HG03103 (cell line): Measurements from ENCODE around the gene RASIP1.

ENCODE experiments used
- ATAC-seq: cut with Tn5 transposase; IDR thresholded peaks from one replicate; pipeline ENCODE4 v1.9.1; 2021; ENCODE audit warnings: low read depth; ENCODE audit not compliant: unreplicated experiment

The RASIP1 gene

DNA sequence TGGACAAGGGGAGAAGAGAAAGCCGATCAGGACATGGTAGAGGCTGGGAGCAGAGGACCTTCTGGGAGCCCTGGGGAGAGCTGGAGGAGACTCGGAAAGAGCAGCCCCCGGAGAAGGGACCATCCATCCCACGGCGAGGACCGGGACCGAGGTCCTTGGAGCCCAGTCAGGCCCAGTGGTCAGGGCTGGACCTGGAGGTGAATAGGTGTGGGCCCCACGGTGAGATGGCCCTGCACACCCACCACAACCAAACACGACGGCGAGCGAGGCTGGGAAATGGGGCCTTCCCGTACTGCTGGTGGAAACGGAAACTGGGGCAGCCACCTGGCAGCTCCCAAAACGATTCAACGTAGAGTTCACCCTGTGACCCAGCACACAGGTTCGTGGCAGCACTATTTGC is 63.9 kb downstream of the RASIP1 start:
- no peak for ATAC-seq

DNA sequence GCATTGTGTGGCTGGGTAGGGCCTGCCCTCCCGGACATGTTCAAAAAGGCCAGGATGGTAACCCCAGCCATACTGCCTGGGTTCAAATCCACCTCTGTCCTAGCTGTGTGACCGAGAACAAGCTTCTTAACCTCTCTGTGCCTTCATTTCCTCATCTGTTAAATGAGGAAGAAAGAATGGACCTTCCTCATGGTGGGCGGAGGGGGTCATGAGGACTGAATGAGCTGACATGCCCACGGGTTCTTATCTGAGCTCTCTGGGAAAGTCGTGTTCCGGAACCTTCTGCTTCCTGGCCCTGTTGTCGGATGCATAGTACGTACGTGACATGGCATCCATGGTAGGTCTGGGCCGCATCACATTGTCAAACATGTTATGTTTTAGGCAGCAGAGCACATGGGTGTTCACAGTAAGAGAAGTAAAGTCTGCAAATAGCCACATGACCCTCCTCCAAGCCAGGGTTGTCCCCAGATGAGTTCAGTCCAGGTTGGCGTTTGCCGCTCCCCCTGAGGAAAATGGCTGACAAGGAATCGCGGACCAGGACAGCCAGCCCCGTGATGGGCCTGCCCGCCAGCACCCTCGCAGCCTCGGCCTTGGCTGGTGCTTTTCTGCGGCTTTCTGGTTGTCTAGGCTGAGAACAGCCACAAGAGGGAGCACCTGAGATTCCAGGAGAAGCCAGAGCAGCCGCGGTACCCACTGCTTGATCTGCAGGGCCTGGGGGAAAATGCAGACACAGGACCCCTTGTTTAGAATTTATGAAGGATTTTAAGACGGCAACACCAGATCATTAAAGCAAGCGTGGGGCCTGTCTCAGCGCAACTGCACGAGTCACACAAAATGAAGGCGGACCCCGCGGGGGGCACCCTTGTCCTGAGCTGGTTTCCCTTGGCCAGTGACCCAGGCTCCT is 65.2 kb downstream of the RASIP1 start:
- ATAC-seq, result no peak

DNA sequence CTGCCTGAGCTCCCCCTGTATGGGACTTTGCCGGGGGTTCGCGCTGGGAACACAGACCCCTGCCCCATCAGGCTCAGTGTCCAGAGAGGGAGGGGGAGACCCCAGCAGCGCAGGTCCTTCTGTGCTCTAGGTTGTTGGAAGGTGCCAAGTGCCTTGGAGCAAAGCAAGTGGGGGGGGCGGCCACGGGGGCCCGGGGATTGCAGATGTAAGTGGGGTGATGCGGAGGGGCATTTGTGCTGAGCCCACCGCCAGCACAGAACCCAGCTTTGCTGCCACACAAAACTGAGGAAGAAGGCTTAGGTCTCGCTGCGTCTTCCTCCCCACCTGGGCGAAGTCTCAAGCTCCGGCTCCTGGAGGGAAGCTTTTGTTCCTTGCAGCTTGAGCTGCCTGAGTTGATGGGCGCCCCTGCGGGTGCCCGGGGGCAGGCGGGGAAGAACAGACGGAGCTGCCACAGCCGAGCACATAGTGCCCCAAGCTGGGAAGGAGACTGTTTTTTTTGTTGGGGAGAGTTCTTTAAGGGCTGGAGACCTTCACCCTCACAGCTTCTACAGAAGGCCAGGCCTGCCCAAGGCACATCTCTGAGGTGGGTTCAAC is 66.1 kb downstream of the RASIP1 start:
- no peak for ATAC-seq

DNA sequence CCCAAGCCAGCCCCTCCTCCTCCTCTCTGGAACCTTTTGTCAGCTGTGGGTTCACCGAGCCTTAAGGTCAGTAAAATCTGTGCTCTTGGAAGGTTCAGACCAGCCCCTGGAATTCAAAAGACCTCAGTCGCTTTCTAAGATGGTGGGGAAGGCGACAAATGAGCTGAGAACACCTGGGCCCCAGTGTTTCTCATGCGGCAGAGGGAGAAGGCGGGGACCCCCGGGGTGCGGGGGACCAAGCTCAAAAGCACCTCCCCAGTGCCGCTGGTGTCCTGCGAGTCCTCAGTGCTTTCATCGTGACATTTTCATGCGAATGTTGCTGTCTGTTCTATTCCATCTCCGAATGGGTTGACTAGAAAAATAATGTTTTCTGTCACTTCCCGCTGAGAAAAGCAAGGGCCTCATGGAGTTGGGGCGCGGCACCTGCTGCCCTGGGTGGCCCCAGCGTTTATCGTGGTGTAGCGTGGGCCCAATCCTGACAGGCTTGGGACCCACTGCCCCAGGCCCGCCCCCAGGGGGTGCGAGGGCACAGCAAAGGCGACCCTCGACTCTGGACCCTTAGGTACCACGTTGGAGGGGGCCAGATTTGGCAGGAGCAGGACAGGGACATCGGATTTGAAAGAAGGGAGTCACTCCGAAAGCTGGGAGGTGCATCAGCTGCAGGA is 66.8 kb downstream of the RASIP1 start:
- no peak for ATAC-seq

DNA sequence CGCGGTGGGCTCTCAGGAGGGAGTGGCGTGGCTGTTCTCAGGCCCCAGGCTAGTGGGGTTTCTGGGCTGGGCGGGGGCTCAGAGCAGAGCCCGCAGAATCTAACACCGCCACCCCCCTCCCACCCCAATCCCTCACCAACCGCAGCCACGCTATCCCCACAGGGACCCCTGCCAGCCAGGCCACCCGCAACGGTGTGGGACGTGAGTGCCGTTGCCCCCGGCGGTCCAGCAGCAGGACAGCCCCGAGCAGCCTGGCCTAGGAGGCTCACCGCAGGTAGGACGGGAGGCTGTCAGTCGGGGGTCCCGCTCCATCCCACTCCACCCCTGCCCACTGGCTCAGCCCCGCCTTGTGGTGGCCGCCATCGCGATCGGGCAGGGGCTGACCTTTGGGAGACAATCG is 67.4 kb downstream of the RASIP1 start, which contains the start of gene NTN5:
TSS of gene NTN5 (minus strand) at position 24 of the 400 bp plus-strand sequence. CDS start 2,031 bp downstream, outside the sequence.
- ATAC-seq, result no peak

DNA sequence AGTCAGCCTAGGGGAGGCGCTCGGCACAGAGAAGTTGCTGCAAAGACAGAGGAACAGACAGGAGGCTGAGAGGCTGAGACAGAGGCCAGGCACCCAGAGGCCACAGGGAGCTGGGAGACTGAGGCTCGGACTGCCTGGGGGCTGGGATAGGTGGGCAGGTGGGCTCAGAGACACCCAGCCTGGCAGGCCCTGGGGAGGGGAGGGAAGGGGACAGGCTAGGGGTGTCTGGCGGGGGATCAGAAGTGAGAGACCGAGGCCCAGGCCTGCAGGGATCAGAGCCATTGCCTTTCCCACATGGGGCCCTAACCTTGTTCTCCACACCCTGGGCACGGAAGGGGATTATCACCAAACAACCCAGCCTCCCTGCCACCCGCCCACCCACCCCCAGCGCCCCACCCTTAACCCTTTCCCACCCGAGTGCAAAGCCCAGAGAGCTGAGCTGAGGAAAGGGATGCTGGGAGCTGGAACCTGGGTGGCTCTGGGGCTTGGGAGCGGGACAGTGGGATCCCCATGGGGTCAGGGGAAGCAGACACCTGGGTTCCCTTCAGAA is 68.9 kb downstream of the RASIP1 start:
- ATAC-seq, result no peak

DNA sequence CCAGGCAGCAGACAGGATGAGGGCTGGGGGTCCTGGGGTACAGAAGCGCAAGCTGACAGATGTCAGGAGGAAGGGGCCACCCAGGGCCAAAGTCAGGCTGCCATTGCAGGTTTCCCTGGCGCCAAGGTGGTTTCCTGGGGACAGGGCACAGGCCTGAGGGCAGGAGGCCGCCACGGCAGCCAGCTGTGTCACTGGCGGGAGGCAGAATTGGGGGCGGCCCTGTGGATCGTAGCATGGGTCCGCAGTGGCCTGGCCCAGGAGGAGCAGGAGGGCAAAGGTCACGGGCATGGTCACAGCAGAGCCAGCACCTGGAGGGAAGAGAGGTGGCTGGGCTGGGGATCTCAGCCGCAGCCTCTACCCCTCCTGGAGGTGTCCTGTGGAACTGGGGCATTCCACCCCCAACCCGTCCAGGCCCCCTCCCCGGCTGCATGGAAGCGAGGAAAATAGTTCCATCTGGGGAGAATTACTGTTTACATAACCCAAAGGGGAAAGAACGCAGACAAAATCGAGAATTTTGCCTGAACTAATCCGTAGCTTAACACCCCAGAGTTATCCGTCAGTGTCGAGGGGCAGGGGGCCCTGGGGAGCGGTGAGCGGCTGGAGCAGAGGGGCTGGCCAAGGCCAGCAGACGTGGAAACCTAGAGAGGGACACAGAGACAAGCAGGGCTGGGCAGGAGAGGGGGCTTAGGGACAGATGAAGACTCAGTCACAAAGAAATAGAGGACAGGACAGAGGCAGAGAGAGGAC is 69.5 kb downstream of the RASIP1 start:
- no peak for ATAC-seq
